Measurements from ENCODE around the gene SIGLEC5. TPM values are rescaled to one million over a fixed set of nuclear protein-coding genes. Genes with fewer than 3 reads are reported as not detected.
"Not testable (repeated sequence)": the region's sequence is repeated elsewhere in the genome, so short reads cannot be mapped to it uniquely, and the experiment has no call there.

The SIGLEC5 gene
- total RNA-seq = not detected

GRCh38 chr19:51630315-51630714, at the start of gene SIGLEC5:
TSS of gene SIGLEC5 (minus strand) at chr19:51630401. CDS start at chr19:51630335, 66 bp downstream.
- H3K27ac Mint-ChIP-seq; H3K9me3 Mint-ChIP-seq; H3K36me3 Mint-ChIP-seq (ENCODE audit: insufficient read depth in 2 of 2); H3K4me1 Mint-ChIP-seq (ENCODE audit: low read depth); ATAC-seq (replicated peaks in 1 of 2); DNase-seq: not testable (repeated sequence)
- Mint-ChIP-seq H3K27me3 (ENCODE audit: low read depth) (peaks cover 50% of the 10 kb centered on the region), H3K4me3 (peak within 1 kb of the TSS in 1 of 2 donors; percentile 31)

- H3K4me3 Mint-ChIP-seq = peak overlapping the region; percentile 15 to 74
- peaks cover 0 to 9% of the 10 kb centered on the region in 2 donors for H3K9me3 Mint-ChIP-seq
- H3K36me3 Mint-ChIP-seq (ENCODE audit: insufficient read depth in 2 of 2) = peaks cover 2 to 7% of the 10 kb centered on the region in 2 donors
- peaks cover 13% of the 10 kb centered on the region for H3K27me3 Mint-ChIP-seq (ENCODE audit: low read depth)
- ATAC-seq (replicated peaks in 1 of 2) (peak; percentile 91), DNase-seq (peak; percentile 47 to 50)
- peak overlapping the region; percentile 85 for H3K27ac Mint-ChIP-seq
- H3K4me1 Mint-ChIP-seq (ENCODE audit: low read depth) = peaks cover 18% of the 10 kb centered on the region
These were observed 46.4 kb upstream of the SIGLEC5 start for GRCh38 chr19:51676566-51677083.

- H3K4me3 Mint-ChIP-seq = peak overlapping the region in 1 of 2 donors; percentile 74
- not testable (repeated sequence) for H3K9me3 Mint-ChIP-seq; DNase-seq; H3K36me3 Mint-ChIP-seq (ENCODE audit: insufficient read depth in 2 of 2); ATAC-seq (replicated peaks in 1 of 2)
- H3K27me3 Mint-ChIP-seq (ENCODE audit: low read depth) = peaks cover 13% of the 10 kb centered on the region
- H3K27ac Mint-ChIP-seq = peak overlapping the region; percentile 85
- peaks cover 18% of the 10 kb centered on the region for H3K4me1 Mint-ChIP-seq (ENCODE audit: low read depth)
These were observed 45.8 kb upstream of the SIGLEC5 start for GRCh38 chr19:51675911-51676565.

GRCh38 chr19:51668216-51668615, 38.0 kb upstream of the SIGLEC5 start:
- DNase-seq (no peak), ATAC-seq (replicated peaks in 1 of 2) (no peak)
- Mint-ChIP-seq H3K9me3 (no peaks in the 10 kb centered on the region), H3K4me1 (ENCODE audit: low read depth) (peaks cover 14% of the 10 kb centered on the region), H3K36me3 (ENCODE audit: insufficient read depth in 2 of 2) (peaks cover 0 to 2% of the 10 kb centered on the region in 2 donors), H3K27ac (no peak overlapping the region), H3K27me3 (ENCODE audit: low read depth) (peaks cover 45% of the 10 kb centered on the region), H3K4me3 (no peak overlapping the region)

- Mint-ChIP-seq H3K27me3 (ENCODE audit: low read depth) (peaks cover 49% of the 10 kb centered on the region), H3K9me3 (no peaks in the 10 kb centered on the region), H3K27ac (no peak overlapping the region), H3K4me1 (ENCODE audit: low read depth) (peaks cover 14% of the 10 kb centered on the region), H3K36me3 (ENCODE audit: insufficient read depth in 2 of 2) (no peaks in the 10 kb centered on the region), H3K4me3 (no peak overlapping the region)
- DNase-seq (no peak), ATAC-seq (replicated peaks in 1 of 2) (no peak)
These were observed 34.8 kb upstream of the SIGLEC5 start for GRCh38 chr19:51664997-51665396.

- ATAC-seq (replicated peaks in 1 of 2) (no peak), DNase-seq (no peak)
- H3K9me3 Mint-ChIP-seq = no peaks in the 10 kb centered on the region
- H3K4me1 Mint-ChIP-seq (ENCODE audit: low read depth) = peaks cover 6% of the 10 kb centered on the region
- H3K4me3 Mint-ChIP-seq = no peak overlapping the region
- H3K27ac Mint-ChIP-seq = no peak overlapping the region
- no peaks in the 10 kb centered on the region for H3K36me3 Mint-ChIP-seq (ENCODE audit: insufficient read depth in 2 of 2)
- H3K27me3 Mint-ChIP-seq (ENCODE audit: low read depth) = peaks cover 49% of the 10 kb centered on the region
These were observed 33.9 kb upstream of the SIGLEC5 start for GRCh38 chr19:51664131-51664530.

GRCh38 chr19:51663650-51664049, 33.4 kb upstream of the SIGLEC5 start:
- Mint-ChIP-seq H3K27ac (no peak overlapping the region), H3K27me3 (ENCODE audit: low read depth) (peaks cover 49% of the 10 kb centered on the region), H3K36me3 (ENCODE audit: insufficient read depth in 2 of 2) (no peaks in the 10 kb centered on the region), H3K4me3 (no peak overlapping the region), H3K9me3 (no peaks in the 10 kb centered on the region), H3K4me1 (ENCODE audit: low read depth) (peaks cover under 1% of the 10 kb centered on the region)
- DNase-seq (no peak), ATAC-seq (replicated peaks in 1 of 2) (no peak)

GRCh38 chr19:51660975-51661600, 30.9 kb upstream of the SIGLEC5 start:
- Mint-ChIP-seq H3K36me3 (ENCODE audit: insufficient read depth in 2 of 2) (no peaks in the 10 kb centered on the region), H3K4me3 (no peak overlapping the region), H3K27me3 (ENCODE audit: low read depth) (peaks cover 37% of the 10 kb centered on the region), H3K4me1 (ENCODE audit: low read depth) (peaks cover 7% of the 10 kb centered on the region), H3K27ac (no peak overlapping the region), H3K9me3 (no peaks in the 10 kb centered on the region)
- DNase-seq (peak; percentile 71 to 79), ATAC-seq (replicated peaks in 1 of 2) (peak; percentile 45 to 47)

GRCh38 chr19:51654783-51655182, 24.6 kb upstream of the SIGLEC5 start:
- H3K4me1 Mint-ChIP-seq (ENCODE audit: low read depth) = peaks cover 7% of the 10 kb centered on the region
- ATAC-seq (replicated peaks in 1 of 2) = no peak
- H3K4me3 Mint-ChIP-seq = no peak overlapping the region
- DNase-seq = no peak
- H3K27ac Mint-ChIP-seq = no peak overlapping the region
- H3K27me3 Mint-ChIP-seq (ENCODE audit: low read depth) = peaks cover 39% of the 10 kb centered on the region
- H3K9me3 Mint-ChIP-seq = peaks cover 0 to 2% of the 10 kb centered on the region in 2 donors
- H3K36me3 Mint-ChIP-seq (ENCODE audit: insufficient read depth in 2 of 2) = no peaks in the 10 kb centered on the region

- Mint-ChIP-seq H3K27me3 (ENCODE audit: low read depth) (peaks cover 47% of the 10 kb centered on the region), H3K36me3 (ENCODE audit: insufficient read depth in 2 of 2) (no peaks in the 10 kb centered on the region), H3K4me3 (no peak overlapping the region), H3K27ac (no peak overlapping the region), H3K9me3 (peaks cover 0 to 2% of the 10 kb centered on the region in 2 donors), H3K4me1 (ENCODE audit: low read depth) (peaks cover 7% of the 10 kb centered on the region)
- no peak for DNase-seq
- no peak for ATAC-seq (replicated peaks in 1 of 2)
These were observed 23.0 kb upstream of the SIGLEC5 start for GRCh38 chr19:51653162-51653561.

- no peak overlapping the region for H3K4me3 Mint-ChIP-seq
- H3K27me3 Mint-ChIP-seq (ENCODE audit: low read depth) = peaks cover 46% of the 10 kb centered on the region
- DNase-seq = no peak
- peaks cover 7% of the 10 kb centered on the region for H3K4me1 Mint-ChIP-seq (ENCODE audit: low read depth)
- peaks cover 0 to 2% of the 10 kb centered on the region in 2 donors for H3K9me3 Mint-ChIP-seq
- ATAC-seq (replicated peaks in 1 of 2) = no peak
- no peak overlapping the region for H3K27ac Mint-ChIP-seq
- H3K36me3 Mint-ChIP-seq (ENCODE audit: insufficient read depth in 2 of 2) = no peaks in the 10 kb centered on the region
These were observed 22.1 kb upstream of the SIGLEC5 start for GRCh38 chr19:51652266-51652665.

- Mint-ChIP-seq H3K27me3 (ENCODE audit: low read depth) (peaks cover 39% of the 10 kb centered on the region), H3K4me3 (no peak overlapping the region), H3K4me1 (ENCODE audit: low read depth) (no peaks in the 10 kb centered on the region), H3K36me3 (ENCODE audit: insufficient read depth in 2 of 2) (no peaks in the 10 kb centered on the region), H3K27ac (no peak overlapping the region), H3K9me3 (peaks cover 0 to 2% of the 10 kb centered on the region in 2 donors)
- no peak for DNase-seq
- no peak for ATAC-seq (replicated peaks in 1 of 2)
These were observed 21.1 kb upstream of the SIGLEC5 start for GRCh38 chr19:51651216-51651846.

GRCh38 chr19:51647318-51647717, 17.1 kb upstream of the SIGLEC5 start:
- DNase-seq (no peak), ATAC-seq (replicated peaks in 1 of 2) (no peak)
- H3K27me3 Mint-ChIP-seq (ENCODE audit: low read depth) = peaks cover 53% of the 10 kb centered on the region
- no peak overlapping the region for H3K27ac Mint-ChIP-seq
- H3K4me3 Mint-ChIP-seq = no peak overlapping the region
- H3K36me3 Mint-ChIP-seq (ENCODE audit: insufficient read depth in 2 of 2) = no peaks in the 10 kb centered on the region
- H3K9me3 Mint-ChIP-seq = no peaks in the 10 kb centered on the region
- no peaks in the 10 kb centered on the region for H3K4me1 Mint-ChIP-seq (ENCODE audit: low read depth)
